RWPE2 (cell line): ENCODE results near the gene KSR2.
A peak's percentile ranks its signal among the peaks of the same experiment; 100 is the strongest.

Experiments
- ATAC-seq: fragments of 200-7000 bp; cut with Tn5 transposase; 3 replicates; pipeline ENCODE4 v1.9.1; 2021; ENCODE audit warnings: low read depth
- DNase-seq: peaks from one replicate; pipeline ENCODE4 v3.0.0-alpha.2; 2020; ENCODE audit warnings: low spot score
- H3K27ac ChIP-seq: fragments of 450-650 bp; 2 replicates; pipeline ENCODE4 v1.5.1; 2017; ENCODE audit warnings: mild to moderate bottlenecking; ENCODE audit not compliant: poor library complexity, severe bottlenecking
- H3K27me3 ChIP-seq: fragments of 250-450 bp; sonication (Bioruptor Pico); 2 replicates; pipeline ENCODE4 v1.5.1; 2021; ENCODE audit warnings: mild to moderate bottlenecking, moderate library complexity; ENCODE audit not compliant: insufficient read depth, poor library complexity, severe bottlenecking
- H3K36me3 ChIP-seq: fragments of 250-450 bp; sonication (Bioruptor Pico); 2 replicates; pipeline ENCODE4 v1.5.1; 2020; ENCODE audit warnings: low read depth, mild to moderate bottlenecking, moderate library complexity
- H3K4me1 ChIP-seq: fragments of 250-450 bp; sonication (Bioruptor Pico); 2 replicates; pipeline ENCODE4 v1.5.1; 2021; ENCODE audit warnings: mild to moderate bottlenecking, moderate library complexity; ENCODE audit not compliant: insufficient read depth, poor library complexity, severe bottlenecking
- H3K4me3 ChIP-seq: fragments of 250-450 bp; sonication (Bioruptor Pico); 2 replicates; pipeline ENCODE4 v1.5.1; 2021; ENCODE audit warnings: mild to moderate bottlenecking, moderate library complexity; ENCODE audit not compliant: severe bottlenecking
- H3K9me3 ChIP-seq: fragments of 250-450 bp; sonication (Bioruptor Pico); 2 replicates; pipeline ENCODE4 v1.5.1; 2021; ENCODE audit warnings: mild to moderate bottlenecking, moderate library complexity; ENCODE audit not compliant: severe bottlenecking
- TF ChIP-seq, protein P1 (sequence below): fragments of 450-650 bp; IDR thresholded peaks from one replicate; pipeline ENCODE4 v1.5.1; 2017; ENCODE audit warnings: mild to moderate bottlenecking, moderate library complexity; ENCODE audit not compliant: poor library complexity, severe bottlenecking

KSR2 gene

DNA sequence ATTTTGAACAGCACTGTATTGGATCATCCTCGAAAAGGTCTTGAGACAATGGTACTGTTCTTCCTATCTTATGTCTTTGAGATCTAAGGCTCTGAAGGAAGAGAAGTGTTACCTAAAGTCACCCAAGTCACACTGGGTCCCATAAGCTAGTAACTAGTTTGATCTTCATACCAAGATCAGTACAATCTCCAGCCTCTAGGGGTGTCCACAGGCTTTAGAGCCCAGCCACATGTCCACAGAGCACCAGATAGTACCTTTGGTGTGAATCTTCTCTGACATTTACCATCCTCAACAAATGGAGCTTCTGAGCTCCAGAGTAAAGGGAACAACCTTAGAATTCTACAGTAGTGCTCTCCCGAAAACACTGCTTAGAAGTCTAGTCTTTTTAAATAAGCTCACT lies 78.7 kb downstream of the KSR2 start:
- H3K4me1 ChIP-seq: no peaks in the 10 kb centered on the region

DNA sequence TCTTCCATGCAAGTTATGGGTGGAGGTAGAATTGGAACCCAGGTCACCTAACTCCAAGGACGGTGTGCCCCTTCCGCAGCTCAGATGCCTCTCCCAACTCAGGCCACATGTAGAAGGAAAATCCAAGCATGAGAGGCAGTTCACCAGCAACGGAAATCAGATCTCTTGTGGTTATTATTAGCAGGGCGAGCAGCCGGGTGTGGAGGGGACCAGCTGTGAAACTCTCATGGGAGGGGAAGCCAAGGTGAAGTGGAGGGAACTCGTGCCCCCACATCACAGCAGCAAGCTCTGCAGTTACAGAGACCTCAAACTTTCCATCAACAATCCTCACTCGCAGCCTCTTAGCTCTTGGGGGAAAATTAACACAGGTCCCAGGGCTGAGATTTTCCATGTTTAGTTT lies 79.7 kb downstream of the KSR2 start:
- Histone ChIP-seq H3K27ac (no peak overlapping the region), H3K27me3 (no peaks in the 10 kb centered on the region), H3K4me3 (no peak overlapping the region), H3K9me3 (no peaks in the 10 kb centered on the region), H3K4me1 (no peaks in the 10 kb centered on the region), H3K36me3 (no peaks in the 10 kb centered on the region)
- DNase-seq: no peak
- TF ChIP-seq, protein P1, sequence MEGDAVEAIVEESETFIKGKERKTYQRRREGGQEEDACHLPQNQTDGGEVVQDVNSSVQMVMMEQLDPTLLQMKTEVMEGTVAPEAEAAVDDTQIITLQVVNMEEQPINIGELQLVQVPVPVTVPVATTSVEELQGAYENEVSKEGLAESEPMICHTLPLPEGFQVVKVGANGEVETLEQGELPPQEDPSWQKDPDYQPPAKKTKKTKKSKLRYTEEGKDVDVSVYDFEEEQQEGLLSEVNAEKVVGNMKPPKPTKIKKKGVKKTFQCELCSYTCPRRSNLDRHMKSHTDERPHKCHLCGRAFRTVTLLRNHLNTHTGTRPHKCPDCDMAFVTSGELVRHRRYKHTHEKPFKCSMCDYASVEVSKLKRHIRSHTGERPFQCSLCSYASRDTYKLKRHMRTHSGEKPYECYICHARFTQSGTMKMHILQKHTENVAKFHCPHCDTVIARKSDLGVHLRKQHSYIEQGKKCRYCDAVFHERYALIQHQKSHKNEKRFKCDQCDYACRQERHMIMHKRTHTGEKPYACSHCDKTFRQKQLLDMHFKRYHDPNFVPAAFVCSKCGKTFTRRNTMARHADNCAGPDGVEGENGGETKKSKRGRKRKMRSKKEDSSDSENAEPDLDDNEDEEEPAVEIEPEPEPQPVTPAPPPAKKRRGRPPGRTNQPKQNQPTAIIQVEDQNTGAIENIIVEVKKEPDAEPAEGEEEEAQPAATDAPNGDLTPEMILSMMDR: no peak
- ATAC-seq: no peak

More for the DNA sequence above, 78.7 kb downstream of the KSR2 start:
- ATAC-seq: peak; percentile 44; the same call in 1 of the 3 replicates
- no peaks in the 10 kb centered on the region for H3K27me3 ChIP-seq
- H3K4me3 ChIP-seq: no peak overlapping the region
- H3K36me3 ChIP-seq: no peaks in the 10 kb centered on the region
- H3K9me3 ChIP-seq: no peaks in the 10 kb centered on the region
- TF ChIP-seq, protein P1: no peak
- no peak for DNase-seq
- H3K27ac ChIP-seq: no peak overlapping the region

DNA sequence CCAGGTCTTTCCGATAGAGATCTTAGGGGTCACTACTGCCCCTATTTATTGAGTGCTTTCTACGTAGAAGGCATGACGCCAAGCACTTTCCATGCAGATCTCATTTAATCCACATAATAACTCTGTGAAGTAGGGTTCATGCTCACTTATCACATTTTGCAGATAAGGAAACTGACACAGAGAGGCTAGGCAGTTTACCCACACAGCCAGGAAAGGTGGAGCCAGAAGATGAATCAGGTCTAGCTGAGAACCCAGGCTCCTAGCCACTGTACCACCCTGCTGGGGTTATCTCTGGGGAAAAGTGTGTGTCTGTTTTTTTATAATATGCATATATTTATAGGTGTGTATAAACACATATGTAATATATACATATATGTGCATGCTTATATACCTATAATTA lies 83.6 kb downstream of the KSR2 start:
- H3K9me3 ChIP-seq: no peaks in the 10 kb centered on the region
- H3K4me3 ChIP-seq: no peak overlapping the region
- no peaks in the 10 kb centered on the region for H3K4me1 ChIP-seq
- DNase-seq: no peak
- H3K27ac ChIP-seq: no peak overlapping the region
- TF ChIP-seq, protein P1: no peak
- no peaks in the 10 kb centered on the region for H3K27me3 ChIP-seq
- no peaks in the 10 kb centered on the region for H3K36me3 ChIP-seq
- no peak for ATAC-seq

DNA sequence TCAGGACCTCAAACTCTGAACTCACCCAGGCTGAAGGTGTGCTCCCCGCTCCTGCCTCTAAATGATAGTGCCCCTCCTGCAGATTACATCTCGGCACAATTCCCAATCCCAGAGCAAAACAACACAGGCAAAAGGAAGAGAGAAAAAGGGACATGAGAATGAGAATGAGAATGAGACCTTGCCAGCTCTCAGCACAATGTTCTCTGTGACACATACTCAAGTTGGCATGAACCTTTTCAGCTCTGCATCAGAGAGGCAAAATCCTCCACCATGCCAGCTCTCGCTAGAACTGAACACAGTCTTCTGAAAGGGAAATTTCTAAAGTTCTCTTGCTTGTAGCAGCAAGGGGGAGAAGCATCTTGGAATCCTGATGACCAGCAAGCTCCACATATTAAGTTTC lies 84.6 kb downstream of the KSR2 start:
- no peak for ATAC-seq
- H3K4me3 ChIP-seq: no peak overlapping the region
- H3K27ac ChIP-seq: no peak overlapping the region
- no peak for DNase-seq
- TF ChIP-seq, protein P1: no peak
- H3K36me3 ChIP-seq: no peaks in the 10 kb centered on the region
- no peaks in the 10 kb centered on the region for H3K27me3 ChIP-seq
- no peaks in the 10 kb centered on the region for H3K4me1 ChIP-seq
- H3K9me3 ChIP-seq: no peaks in the 10 kb centered on the region

DNA sequence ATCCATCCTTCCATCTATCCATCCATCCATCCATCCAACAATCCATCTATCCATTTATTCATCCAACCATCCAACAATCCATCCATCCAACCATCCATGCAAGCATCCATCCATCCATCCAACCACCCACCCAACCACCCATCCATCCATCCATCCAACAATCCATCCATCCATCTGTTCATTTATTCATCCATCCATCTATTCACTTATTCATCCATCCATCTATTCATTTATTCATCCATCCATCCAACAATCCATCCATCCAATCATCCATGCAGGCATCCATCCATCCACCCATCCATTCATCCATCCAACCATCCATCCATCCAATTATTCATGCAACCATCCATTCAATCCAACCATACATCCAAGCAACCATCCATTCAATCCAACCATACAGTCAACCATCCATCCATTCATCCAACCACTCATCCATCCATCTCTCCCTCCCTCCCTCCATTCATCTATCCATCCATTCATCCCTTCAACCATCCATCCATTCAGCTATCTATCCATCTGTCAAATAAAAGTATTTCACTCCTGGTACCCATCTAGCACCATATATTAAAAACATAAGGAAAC lies 86.1 kb downstream of the KSR2 start:
- DNase-seq: no peak
- no peak overlapping the region for H3K27ac ChIP-seq
- no peaks in the 10 kb centered on the region for H3K9me3 ChIP-seq
- no peak overlapping the region for H3K4me3 ChIP-seq
- no peaks in the 10 kb centered on the region for H3K4me1 ChIP-seq
- H3K27me3 ChIP-seq: no peaks in the 10 kb centered on the region
- TF ChIP-seq, protein P1: no peak
- no peaks in the 10 kb centered on the region for H3K36me3 ChIP-seq
- ATAC-seq: no peak
